Keratinocyte (primary cell): ENCODE data around the gene LRRC10B.

ENCODE experiments used
- EZH2 ChIP-seq: IDR thresholded peaks from one replicate; pipeline ENCODE4 v1.6.1; 2012; ENCODE audit warnings: inconsistent platforms, mild to moderate bottlenecking, low read length, moderate library complexity
- TF ChIP-seq, protein P1 (sequence below), 3 experiments: IDR thresholded peaks in 1 of 3; conservative IDR thresholded peaks in 1 of 3; optimal IDR thresholded peaks in 1 of 3; 2 replicates in 2 of 3; 3 replicates in 1 of 3; pipeline versions ENCODE3 to v1.5.1; 2011; ENCODE audit warnings: low read length in 3 of 3, mild to moderate bottlenecking in 3 of 3, moderate library complexity in 2 of 3, control low read depth in 1 of 3, inconsistent platforms in 1 of 3; ENCODE audit not compliant: insufficient read depth in 2 of 3; ENCODE audit errors: extremely low read depth in 1 of 3

- TF ChIP-seq, protein P1, sequence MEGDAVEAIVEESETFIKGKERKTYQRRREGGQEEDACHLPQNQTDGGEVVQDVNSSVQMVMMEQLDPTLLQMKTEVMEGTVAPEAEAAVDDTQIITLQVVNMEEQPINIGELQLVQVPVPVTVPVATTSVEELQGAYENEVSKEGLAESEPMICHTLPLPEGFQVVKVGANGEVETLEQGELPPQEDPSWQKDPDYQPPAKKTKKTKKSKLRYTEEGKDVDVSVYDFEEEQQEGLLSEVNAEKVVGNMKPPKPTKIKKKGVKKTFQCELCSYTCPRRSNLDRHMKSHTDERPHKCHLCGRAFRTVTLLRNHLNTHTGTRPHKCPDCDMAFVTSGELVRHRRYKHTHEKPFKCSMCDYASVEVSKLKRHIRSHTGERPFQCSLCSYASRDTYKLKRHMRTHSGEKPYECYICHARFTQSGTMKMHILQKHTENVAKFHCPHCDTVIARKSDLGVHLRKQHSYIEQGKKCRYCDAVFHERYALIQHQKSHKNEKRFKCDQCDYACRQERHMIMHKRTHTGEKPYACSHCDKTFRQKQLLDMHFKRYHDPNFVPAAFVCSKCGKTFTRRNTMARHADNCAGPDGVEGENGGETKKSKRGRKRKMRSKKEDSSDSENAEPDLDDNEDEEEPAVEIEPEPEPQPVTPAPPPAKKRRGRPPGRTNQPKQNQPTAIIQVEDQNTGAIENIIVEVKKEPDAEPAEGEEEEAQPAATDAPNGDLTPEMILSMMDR (optimal IDR thresholded peaks at IDR 0.05 in 1 of 3, IDR thresholded peaks at IDR 0.05 in 1 of 3, conservative IDR thresholded peaks at IDR 0.05 in 1 of 3; ENCODE audit: extremely low read depth in 1 of 3, insufficient read depth in 2 of 3, low read length in 3 of 3): no peak
- no peak for TF ChIP-seq EZH2
Measured at GRCh38 chr11:61513143-61513765, 4.7 kb downstream of the LRRC10B start.
